ENCODE measurements around the gene EEF2.
A peak's percentile ranks its signal among the peaks of the same experiment; 100 is the strongest.
"Not testable (repeated sequence)": the region's sequence is repeated elsewhere in the genome, so short reads cannot be mapped to it uniquely, and the experiment has no call there.

Gene EEF2

GRCh38 chr19:4014541-4015491, 29.6 kb upstream of the EEF2 start:
- DNase-seq, result peak; percentile 39

GRCh38 chr19:4013886-4014540, 28.8 kb upstream of the EEF2 start:
- no peak for DNase-seq

DNA sequence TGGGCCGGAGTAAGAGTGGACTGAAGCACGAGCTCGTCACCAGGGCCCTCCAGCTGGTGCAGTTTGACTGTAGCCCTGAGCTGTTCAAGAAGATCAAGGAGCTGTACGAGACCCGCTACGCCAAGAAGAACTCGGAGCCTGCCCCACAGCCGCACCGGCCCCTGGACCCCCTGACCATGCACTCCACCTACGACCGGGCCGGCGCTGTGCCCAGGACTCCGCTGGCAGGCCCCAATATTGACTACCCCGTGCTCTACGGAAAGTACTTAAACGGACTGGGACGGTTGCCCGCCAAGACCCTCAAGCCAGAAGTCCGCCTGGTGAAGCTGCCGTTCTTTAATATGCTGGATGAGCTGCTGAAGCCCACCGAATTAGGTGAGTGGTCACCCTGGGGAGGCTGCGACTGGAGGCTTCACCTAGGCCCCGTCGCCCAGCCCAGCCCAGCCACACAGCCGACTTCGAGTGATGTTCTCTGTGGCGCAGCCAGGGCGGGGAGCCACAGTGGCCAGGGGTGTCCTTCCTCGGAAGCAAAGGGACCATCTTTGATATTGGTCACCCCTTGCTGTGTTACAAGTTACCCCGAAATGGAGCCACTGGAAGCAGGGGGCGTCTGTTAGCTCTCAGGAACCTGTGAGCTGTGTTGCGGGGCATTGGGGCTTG, 27.8 kb upstream of the EEF2 start:
- no peak for DNase-seq

DNA sequence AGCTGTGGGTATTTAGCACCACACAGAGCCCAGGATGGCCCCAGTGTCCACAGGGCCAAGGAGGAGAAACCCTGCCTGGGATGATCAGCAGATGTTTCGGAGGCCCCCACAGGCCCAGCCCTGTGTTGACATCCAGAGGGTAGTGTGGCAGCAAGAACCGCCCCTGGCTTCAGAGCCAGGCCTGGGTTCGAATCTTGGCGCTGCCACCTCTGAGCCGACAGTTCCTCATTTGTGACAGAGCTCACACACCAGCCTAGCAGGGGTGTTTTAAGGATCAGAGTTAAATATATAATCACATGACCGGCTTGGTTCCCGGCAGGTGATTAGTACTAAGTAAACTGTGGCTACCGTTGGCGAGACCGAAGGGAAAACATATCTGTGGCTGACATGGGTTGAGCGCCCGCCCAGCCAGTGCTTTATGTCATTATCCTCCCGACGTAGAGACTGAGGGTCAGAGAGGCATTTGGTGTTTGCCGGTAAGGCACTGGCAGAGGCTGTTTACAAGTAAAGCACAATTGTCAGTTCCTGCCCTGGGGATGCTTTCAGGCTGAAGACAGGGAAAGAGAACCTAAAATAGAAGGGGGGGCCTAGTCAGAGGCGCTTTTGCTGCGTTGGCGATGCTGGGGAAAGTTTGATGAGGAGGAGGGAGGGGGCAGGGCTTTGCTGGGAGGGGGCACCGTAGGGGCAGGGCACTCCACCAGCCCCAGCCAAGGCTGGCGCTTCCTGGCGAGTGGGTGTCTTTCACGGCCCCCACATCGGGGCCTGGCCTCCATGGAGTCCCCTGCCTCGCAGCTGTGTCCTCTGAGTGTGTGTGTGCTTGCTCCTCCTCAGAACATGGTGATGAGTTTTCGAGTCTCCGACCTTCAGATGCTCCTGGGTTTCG, 27.1 kb upstream of the EEF2 start:
- no peak for DNase-seq

DNA sequence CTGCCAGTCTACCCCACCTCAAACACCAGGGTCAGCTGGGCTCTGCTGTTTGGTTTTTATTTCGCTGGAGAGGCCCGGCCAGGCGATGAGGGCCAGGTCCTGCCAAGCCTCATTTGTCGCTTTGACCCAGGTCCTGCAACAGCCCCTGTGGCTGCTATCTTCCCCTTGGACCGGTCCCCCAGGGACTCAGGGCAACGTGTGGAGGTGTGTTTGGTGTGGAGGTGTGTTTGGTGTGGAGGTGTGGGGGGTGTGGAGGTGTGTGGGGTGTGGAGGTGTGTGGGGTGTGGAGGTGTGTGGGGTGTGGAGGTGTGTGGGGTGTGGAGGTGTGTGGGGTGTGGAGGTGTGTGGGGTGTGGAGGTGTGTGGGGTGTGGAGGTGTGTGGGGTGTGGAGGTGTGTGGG, 26.2 kb upstream of the EEF2 start:
- not testable (repeated sequence) for DNase-seq

DNA sequence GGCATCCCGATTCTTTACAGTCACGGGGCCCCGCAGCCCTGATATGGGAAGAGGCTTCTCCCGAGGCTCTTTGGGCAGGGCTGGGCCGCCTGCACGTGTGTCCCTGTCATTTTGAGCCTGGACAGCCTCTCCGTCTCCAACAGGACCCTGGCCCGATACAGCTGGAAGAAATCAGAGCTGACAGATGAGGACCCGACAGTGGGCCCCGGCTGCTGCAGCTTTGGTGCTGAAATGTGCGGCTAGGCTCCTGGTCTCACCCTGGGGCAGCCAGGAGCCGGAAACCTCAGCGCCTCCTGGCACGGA, 25.5 kb upstream of the EEF2 start:
- DNase-seq, result no peak

DNA sequence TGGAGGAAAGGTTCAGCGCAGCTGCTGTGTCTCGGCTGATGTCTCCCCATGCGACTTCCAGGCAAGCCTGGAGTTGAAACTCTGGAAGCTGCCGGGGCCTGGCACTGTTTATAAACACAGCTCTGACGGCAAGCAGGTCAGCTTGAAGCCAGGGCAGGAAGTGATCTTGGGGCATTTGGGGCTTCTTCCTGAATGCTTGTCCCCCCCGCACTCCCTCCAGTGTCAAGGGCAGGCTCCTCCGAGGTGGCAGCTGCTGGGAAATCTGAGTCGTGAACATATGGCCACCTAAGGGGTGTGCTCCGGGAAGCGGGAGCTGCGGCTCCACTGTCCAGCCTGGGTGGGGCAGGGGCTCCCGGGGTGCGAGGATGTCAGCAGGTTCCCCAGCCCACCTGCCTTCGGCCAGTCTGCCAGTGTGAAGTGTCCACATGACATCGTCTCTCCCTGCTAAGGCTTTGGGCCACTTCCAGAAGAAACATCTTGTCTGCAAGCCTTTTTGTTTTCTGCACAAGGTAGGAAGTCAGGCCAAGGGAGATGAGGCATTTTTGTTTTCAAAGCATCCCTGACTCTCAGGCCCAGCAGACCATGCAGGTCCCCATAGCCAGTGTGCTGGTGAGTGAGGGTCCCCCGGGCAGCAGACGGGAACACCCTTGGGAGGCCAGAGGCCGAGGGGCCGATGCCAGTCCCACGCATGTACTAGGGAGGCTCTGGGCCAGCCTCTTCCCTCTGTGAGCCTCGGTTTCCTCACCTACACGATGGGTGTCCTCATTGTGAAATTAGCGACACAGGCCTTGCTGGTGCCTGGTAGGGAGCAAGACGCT, 24.9 kb upstream of the EEF2 start:
- no peak for DNase-seq

DNA sequence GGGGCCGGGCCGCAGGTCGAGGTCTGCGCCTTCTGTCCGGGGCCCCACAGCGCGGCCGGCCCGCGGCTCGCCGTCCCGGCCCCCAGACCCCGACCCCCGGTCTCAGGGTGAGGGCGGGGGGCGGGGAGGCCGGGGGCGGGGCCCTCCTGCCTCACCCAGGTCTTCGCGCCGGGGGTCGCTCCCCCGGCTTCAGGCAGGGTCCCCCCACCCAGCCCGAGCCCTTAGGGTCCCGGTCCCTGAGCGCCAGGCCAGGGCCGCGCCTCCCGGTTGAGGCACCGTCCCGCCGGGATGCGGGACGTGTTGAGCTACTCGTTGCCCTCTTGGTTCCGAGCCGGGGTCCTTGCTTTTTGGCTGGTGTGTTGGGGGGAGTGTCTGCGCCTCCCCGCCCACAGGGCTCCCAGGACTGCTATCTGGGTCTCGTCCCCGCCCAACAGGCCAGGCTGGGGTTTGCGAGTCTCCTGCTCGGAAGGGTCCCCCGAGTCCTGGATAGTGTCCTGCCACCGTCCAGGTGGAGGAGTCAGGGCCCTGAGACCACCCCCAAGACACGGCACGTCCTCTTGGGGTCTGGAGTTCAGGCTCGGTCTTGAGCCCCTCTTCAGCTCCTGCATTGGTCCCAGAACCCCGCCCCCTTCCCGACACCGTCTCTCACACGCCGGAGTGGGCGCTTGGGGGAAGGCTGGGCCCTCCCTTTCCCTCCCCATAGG, 22.7 kb upstream of the EEF2 start:
- peak; percentile 22 for DNase-seq

DNA sequence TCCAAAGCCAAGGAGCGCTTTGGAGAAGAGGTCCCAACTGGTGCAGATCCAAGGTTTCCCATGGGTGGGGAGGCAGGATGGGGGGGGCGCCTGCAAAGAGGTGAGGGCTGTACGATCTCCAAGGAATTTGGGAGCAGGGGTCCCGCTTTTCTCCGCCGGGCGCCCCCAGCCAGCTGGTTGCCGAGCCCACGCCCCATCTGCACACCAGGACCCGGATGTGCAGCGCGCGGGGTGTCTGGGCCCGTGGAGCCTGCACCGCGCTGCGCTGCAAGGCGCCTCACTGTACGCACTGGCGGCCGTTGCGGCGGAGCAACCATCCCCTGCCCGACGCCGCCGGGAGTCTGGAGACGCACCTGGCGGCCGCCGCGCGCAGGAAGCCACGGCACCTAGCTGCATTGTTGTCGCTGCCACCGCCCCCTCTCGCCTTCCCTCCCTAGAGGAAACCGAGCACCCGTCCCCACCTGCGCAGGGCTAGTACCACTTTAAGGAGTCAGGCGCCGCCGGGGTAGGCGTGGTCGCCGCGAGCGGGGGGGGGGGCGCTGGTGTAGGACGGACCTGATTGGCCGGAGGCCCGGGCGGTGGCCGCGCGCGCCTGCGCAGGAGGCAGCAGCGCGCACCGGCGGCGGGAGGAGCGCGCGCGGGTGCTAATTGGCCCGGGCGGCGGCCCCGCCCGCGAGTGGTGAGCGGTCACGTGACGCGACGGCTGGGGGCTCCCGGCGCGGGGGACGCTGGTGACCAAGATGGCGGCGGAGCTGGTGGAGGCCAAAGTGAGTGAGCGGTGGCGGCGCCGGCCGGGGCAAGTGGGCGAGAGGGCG, 22.0 kb upstream of the EEF2 start, which contains the start of gene PIAS4:
Gene PIAS4 (plus strand): TSS at position 716 of the 815 bp plus-strand sequence. CDS start 25 bp downstream, at position 741.
- DNase-seq, result peak; percentile 97

DNA sequence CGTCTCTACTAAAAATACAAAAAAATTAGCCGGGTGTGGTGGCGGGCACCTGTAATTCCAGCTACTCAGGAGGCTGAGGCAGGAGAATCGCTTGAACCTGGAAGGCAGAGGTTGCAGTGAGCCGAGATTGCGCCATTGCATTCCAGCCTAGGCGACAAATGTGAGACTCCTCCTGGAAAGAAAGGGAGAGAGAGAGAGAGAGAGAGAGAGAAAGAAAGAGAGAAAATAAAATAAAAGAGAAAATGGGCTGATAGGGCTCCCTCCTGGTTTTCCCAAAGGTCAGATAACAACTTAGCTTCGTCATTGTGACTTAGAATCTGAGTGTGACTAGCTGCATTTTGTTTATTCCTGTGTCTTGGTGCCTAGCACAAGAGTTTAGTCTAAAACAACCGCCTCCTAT, 20.2 kb upstream of the EEF2 start:
- not testable (repeated sequence) for DNase-seq

- DNase-seq, result not testable (repeated sequence)
Measured at GRCh38 chr19:4000798-4001197, 15.5 kb upstream of the EEF2 start.

GRCh38 chr19:3998667-3999412, 13.6 kb upstream of the EEF2 start:
- not testable (repeated sequence) for DNase-seq

- no peak for DNase-seq
Measured at GRCh38 chr19:3995607-3996006, 10.3 kb upstream of the EEF2 start.

DNA sequence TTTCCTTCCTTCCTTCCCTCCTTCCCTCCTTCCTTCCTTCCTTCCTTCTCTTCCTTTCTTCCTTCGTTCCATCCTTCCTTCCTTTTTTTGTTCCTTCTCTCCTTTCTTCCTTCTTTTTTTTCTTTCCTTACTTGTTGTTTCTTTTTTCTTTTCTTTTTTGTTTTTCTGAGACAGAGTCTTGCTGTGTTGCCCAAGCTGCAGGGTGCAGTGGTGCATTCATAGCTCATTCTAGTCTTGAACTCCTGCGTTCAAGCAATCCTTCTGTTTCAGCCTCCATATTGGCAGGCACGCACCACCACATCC, 5.5 kb upstream of the EEF2 start:
- no peak for DNase-seq

DNA sequence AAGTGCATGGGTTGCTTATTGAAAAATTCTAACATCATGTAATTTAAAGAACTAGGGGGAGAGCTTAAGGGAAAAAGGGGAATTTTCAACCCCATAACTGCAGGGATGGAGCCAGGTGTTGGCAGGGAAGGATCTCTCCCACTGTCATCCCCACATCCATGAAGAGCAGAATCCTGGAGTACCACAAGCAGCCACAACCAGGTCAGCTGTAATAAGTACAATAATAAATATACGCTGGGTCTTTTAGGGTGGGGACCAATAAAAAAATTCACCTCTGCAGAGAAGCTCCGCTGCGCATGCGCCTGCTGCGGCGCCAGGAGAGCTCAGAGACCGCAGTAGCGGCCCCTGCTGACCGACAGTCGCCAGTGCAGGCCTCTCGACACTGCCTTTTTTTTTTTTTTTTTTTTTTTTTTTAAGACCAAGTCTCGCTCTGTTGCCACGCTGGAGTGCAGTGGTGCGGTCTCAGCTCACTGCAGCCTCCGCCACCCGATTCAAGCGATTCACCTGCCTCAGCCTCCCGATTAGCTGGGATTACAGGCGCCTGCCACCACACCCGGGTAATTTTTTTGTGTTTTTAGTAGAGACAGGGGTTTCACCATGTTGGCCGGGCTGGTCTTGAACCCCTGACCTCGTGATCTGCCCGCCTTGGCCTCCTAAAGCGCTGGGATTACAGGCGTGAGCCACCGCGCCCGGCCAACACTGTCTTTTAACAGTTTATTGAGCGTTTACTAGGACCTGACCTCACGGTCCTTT, 2.5 kb upstream of the EEF2 start:
- DNase-seq, result peak; percentile 93

GRCh38 chr19:3986260-3987041, 1.2 kb upstream of the EEF2 start:
- DNase-seq, result peak; percentile 83

GRCh38 chr19:3985643-3986259, 488 bp upstream of the EEF2 start:
- no peak for DNase-seq

DNA sequence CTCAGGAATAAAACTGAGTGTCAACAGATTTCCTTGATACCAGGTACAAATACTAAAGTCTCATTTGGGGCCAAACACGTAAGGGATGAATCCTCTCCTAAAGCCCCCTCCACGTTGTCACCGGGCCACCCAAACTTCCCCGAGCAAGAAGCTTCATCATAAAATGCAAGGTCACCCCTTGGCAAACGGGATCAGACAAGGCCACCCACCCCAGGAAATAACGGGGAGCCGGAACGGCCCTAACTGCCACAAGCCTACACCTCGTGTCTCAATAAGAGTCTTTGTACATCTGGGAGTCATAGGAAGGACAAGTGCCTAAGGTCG, 717 bp downstream of the EEF2 start:
- no peak for DNase-seq

All from activated CD4-positive, alpha-beta T cell treated with anti-CD3 and anti-CD28 coated beads, Interleukin-10, Interleukin-2, amounts not matched to agents 100 ng/mL and 50 ng/mL, durations not matched to agents 16 hours and 8 hours (primary cell).